HCT116 (cell line): ENCODE measurements around the gene GIT2. TPM values are rescaled to one million over a fixed set of nuclear protein-coding genes. Genes with fewer than 3 reads are reported as not detected.

Experiments
- ATAC-seq: fragments of 200-7000 bp; cut with Tn5 transposase; 2 replicates; pipeline ENCODE4 v1.9.1; 2020; ENCODE audit warnings: mild to moderate bottlenecking, moderate library complexity
- BruUV-seq: library from RNA; stranded (reverse); fragments of 400-500 nt; replicated peaks from 2 replicates; lab custom pipeline; 2021; lab: Mats Ljungman, UMichigan
- CTCF ChIA-PET: fragments of 300-600 bp; sonication (Branson Sonifier 250); formaldehyde crosslinking; loops from one replicate; lab custom pipeline; 2021; ENCODE audit warnings: antibody characterized with exemption; lab: Charles Lee
- POLR2A ChIA-PET: fragments of 300-600, 350-600 bp; sonication (Branson Sonifier 250); formaldehyde crosslinking; loops from one replicate; lab custom pipeline; 2021; ENCODE audit warnings: antibody characterized with exemption; lab: Charles Lee
- RAD21 ChIA-PET, 2 experiments: fragments of 300-600 bp; sonication (Branson Sonifier 250); formaldehyde crosslinking; loops; one replicate each; lab custom pipeline; 2023; ENCODE audit warnings: low total read pairs in 2 of 2; ENCODE audit not compliant: uncharacterized antibody in 2 of 2, unreplicated experiment in 2 of 2, low non-redundant PET in 1 of 2; lab: Charles Lee
- DNase-seq: peaks from one replicate; pipeline ENCODE4 v3.0.0-alpha.2; 2010; ENCODE audit warnings: low read depth, low spot score
- H2AFZ ChIP-seq: fragments of 200-600 bp; shearing (Covaris generic), sonication (generic); 2 replicates; pipeline ENCODE4 v1.6.1; 2017; ENCODE audit warnings: low read depth, mixed run types, mixed read lengths, antibody characterized with exemption, low read length; ENCODE audit not compliant: poor library complexity, severe bottlenecking
- H3K27ac ChIP-seq: 2 replicates; pipeline ENCODE4 v1.5.1; 2012; ENCODE audit warnings: low read depth, low read length
- H3K27me3 ChIP-seq: fragments of 200-600 bp; sonication (generic); 2 replicates; pipeline ENCODE4 v1.6.1; 2016; ENCODE audit warnings: mixed run types, low read length, mixed read lengths; ENCODE audit not compliant: insufficient read depth
- H3K36me3 ChIP-seq, 2 experiments: fragments of 200-500 bp in 1 of 2; fragments of 200-600 bp in 1 of 2; sonication (Bioruptor generic) in 1 of 2; sonication (generic) in 1 of 2; 2 replicates each; pipeline versions ENCODE4 v1.5.1 to v1.6.1; 2014 to 2016; ENCODE audit warnings: low read length in 2 of 2, inconsistent platforms in 1 of 2, mixed read lengths in 1 of 2, mixed run types in 1 of 2; ENCODE audit not compliant: insufficient read depth in 2 of 2, control insufficient read depth in 1 of 2
- H3K4me1 ChIP-seq, 2 experiments: fragments of 200-600 bp in 1 of 2; sonication (generic) in 1 of 2; 2 replicates each; pipeline versions ENCODE4 v1.5.1 to v1.6.1; 2012 to 2017; ENCODE audit warnings: low read length in 2 of 2, inconsistent platforms in 1 of 2, mild to moderate bottlenecking in 1 of 2, mixed read lengths in 1 of 2, mixed run types in 1 of 2, moderate library complexity in 1 of 2; ENCODE audit not compliant: insufficient read depth in 2 of 2, control insufficient read depth in 1 of 2
- H3K4me2 ChIP-seq: fragments of 200-600 bp; sonication (generic); 2 replicates; pipeline ENCODE4 v1.6.1; 2017; ENCODE audit warnings: mixed run types, low read length, mixed read lengths
- H3K4me3 ChIP-seq, 2 experiments: fragments of 200-600 bp in 1 of 2; sonication (generic) in 1 of 2; replicated peaks in 1 of 2; 2 replicates each; pipeline ENCODE4 v1.5.1; 2011 to 2016; ENCODE audit warnings: low read length in 2 of 2, control low read depth in 1 of 2, low read depth in 1 of 2, mild to moderate bottlenecking in 1 of 2, mixed read lengths in 1 of 2, mixed run types in 1 of 2
- H3K79me2 ChIP-seq: fragments of 200-600 bp; sonication (generic); 2 replicates; pipeline ENCODE4 v1.6.1; 2017; ENCODE audit warnings: mild to moderate bottlenecking, mixed run types, low read length, moderate library complexity, mixed read lengths; ENCODE audit not compliant: insufficient read depth
- H3K9ac ChIP-seq: fragments of 200-600 bp; sonication (generic); 2 replicates; pipeline ENCODE4 v1.6.1; 2016; ENCODE audit warnings: low read length, mixed read lengths
- H3K9me2 ChIP-seq: fragments of 200-600 bp; sonication (generic), shearing (Covaris generic); 2 replicates; pipeline ENCODE4 v1.6.1; 2017; ENCODE audit warnings: mixed run types, mild to moderate bottlenecking, moderate library complexity; ENCODE audit not compliant: insufficient read depth
- H3K9me3 ChIP-seq, 2 experiments: fragments of 200-500 bp in 1 of 2; fragments of 200-600 bp in 1 of 2; sonication (Bioruptor generic) in 1 of 2; sonication (generic) in 1 of 2; 2 replicates each; pipeline ENCODE4 v1.6.1; 2014 to 2017; ENCODE audit warnings: low read length in 2 of 2, mixed read lengths in 2 of 2, inconsistent platforms in 1 of 2, low read depth in 1 of 2, mild to moderate bottlenecking in 1 of 2, mixed run types in 1 of 2, moderate library complexity in 1 of 2; ENCODE audit not compliant: control insufficient read depth in 1 of 2, insufficient read depth in 1 of 2
- H4K20me1 ChIP-seq: fragments of 200-600 bp; sonication (generic), shearing (Covaris generic); 2 replicates; pipeline ENCODE4 v1.6.1; 2017; ENCODE audit warnings: mixed run types, mild to moderate bottlenecking, moderate library complexity; ENCODE audit not compliant: insufficient read depth
- ATF3 ChIP-seq: IDR thresholded peaks from 2 replicates; pipeline ENCODE4 v1.6.1; 2012
- CEBPB ChIP-seq: IDR thresholded peaks from 2 replicates; pipeline ENCODE4 v1.6.1; 2012; ENCODE audit warnings: low read depth
- ELF1 ChIP-seq: IDR thresholded peaks from 2 replicates; pipeline ENCODE4 v1.6.1; 2012; ENCODE audit warnings: low read depth, borderline replicate concordance
- EZH2phosphoT487 ChIP-seq: fragments of 200-600 bp; IDR thresholded peaks from 2 replicates; pipeline ENCODE4 v1.6.1; 2018; ENCODE audit warnings: antibody characterized with exemption, borderline replicate concordance
- FOSL1 ChIP-seq: IDR thresholded peaks from 2 replicates; pipeline ENCODE4 v1.6.1; 2012; ENCODE audit warnings: low read depth
- MAX ChIP-seq: IDR thresholded peaks from 2 replicates; pipeline ENCODE4 v1.6.1; 2012
- POLR2A ChIP-seq: IDR thresholded peaks from 2 replicates; pipeline ENCODE4 v1.7.0; 2011; ENCODE audit warnings: borderline replicate concordance; ENCODE audit not compliant: insufficient read depth, insufficient read length; ENCODE audit errors: extremely low read depth
- POLR2AphosphoS5 ChIP-seq: IDR thresholded peaks from 2 replicates; pipeline ENCODE4 v1.6.1; 2011; ENCODE audit warnings: mild to moderate bottlenecking, low read depth, low read length, moderate library complexity
- RAD21 ChIP-seq: IDR thresholded peaks from 2 replicates; pipeline ENCODE4 v1.6.1; 2012; ENCODE audit warnings: low read depth, mild to moderate bottlenecking
- SIN3A ChIP-seq: IDR thresholded peaks from 2 replicates; pipeline ENCODE4 v1.6.1; 2012; ENCODE audit warnings: low read depth
- SP1 ChIP-seq: IDR thresholded peaks from 2 replicates; pipeline ENCODE4 v1.6.1; 2012; ENCODE audit warnings: low read depth
- SRF ChIP-seq: IDR thresholded peaks from 2 replicates; pipeline ENCODE4 v1.6.1; 2012; ENCODE audit warnings: low read depth
- TCF7L2 ChIP-seq: IDR thresholded peaks from 2 replicates; pipeline ENCODE4 v1.7.0; 2011; ENCODE audit warnings: borderline replicate concordance, inconsistent platforms; ENCODE audit not compliant: insufficient read depth, insufficient read length; ENCODE audit errors: extremely low read depth
- ZNF274 ChIP-seq: fragments of 200-500 bp; sonication (Bioruptor generic); IDR thresholded peaks from 2 replicates; pipeline ENCODE4 v1.6.1; 2014; ENCODE audit warnings: mild to moderate bottlenecking, low read depth, low read length, inconsistent platforms
- intact Hi-C: fragments of 100-400 bp; cut with micrococcal nuclease; formaldehyde crosslinking; loops from 2 replicates; pipeline ENCODE4 v1.10.0; 2022
- total RNA-seq: library from RNA; stranded (reverse); gene quantifications from one replicate; pipeline ENCODE4 v1.2.1, GENCODE V29; 2021; ENCODE audit not compliant: unreplicated experiment
- TF ChIP-seq, protein P1 (sequence below): IDR thresholded peaks from 2 replicates; pipeline ENCODE4 v1.6.1; 2011; ENCODE audit warnings: mild to moderate bottlenecking, low read length, moderate library complexity; ENCODE audit not compliant: insufficient replicate concordance; ENCODE audit errors: extremely low read depth

GIT2 gene
- total RNA-seq, 1 experiment from 2014 or later = 21.5 TPM

DNA sequence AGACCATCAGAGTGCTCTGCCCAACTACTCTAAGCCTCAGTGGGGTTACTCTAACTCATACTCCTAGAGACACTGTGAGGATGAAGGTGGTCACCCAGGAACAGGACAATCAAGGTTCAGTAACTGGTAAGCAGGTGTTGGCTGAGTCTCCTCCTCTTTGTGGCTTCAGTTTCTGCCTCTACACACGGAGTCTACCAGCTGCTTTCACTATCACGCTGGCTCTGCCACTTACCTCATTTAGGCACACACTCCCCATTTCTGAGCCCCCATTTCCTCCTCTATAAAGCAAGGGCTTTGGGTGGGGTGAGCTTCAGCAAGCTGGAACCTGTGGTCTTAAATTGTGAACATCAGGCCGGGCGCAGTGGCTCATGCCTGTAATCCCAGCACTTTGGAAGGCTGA lies 103.4 kb downstream of the GIT2 start:
- H3K4me1 ChIP-seq = peaks cover 6 to 18% of the 10 kb centered on the region in 2 experiments; a peak in 3 of 4 replicates
- TF ChIP-seq EZH2phosphoT487 = no peak
- TF ChIP-seq CEBPB = no peak
- TF ChIP-seq SRF = no peak
- no peak for TF ChIP-seq FOSL1
- no peak for TF ChIP-seq ELF1
- no peak for TF ChIP-seq TCF7L2
- TF ChIP-seq POLR2AphosphoS5 = no peak
- TF ChIP-seq ZNF274 = no peak
- TF ChIP-seq POLR2A = no peak
- TF ChIP-seq SIN3A = no peak
- no peak for TF ChIP-seq MAX
- TF ChIP-seq RAD21 = no peak
- TF ChIP-seq ATF3 = no peak
- no peak for TF ChIP-seq SP1
- TF ChIP-seq, protein P1, sequence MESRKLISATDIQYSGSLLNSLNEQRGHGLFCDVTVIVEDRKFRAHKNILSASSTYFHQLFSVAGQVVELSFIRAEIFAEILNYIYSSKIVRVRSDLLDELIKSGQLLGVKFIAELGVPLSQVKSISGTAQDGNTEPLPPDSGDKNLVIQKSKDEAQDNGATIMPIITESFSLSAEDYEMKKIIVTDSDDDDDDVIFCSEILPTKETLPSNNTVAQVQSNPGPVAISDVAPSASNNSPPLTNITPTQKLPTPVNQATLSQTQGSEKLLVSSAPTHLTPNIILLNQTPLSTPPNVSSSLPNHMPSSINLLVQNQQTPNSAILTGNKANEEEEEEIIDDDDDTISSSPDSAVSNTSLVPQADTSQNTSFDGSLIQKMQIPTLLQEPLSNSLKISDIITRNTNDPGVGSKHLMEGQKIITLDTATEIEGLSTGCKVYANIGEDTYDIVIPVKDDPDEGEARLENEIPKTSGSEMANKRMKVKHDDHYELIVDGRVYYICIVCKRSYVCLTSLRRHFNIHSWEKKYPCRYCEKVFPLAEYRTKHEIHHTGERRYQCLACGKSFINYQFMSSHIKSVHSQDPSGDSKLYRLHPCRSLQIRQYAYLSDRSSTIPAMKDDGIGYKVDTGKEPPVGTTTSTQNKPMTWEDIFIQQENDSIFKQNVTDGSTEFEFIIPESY = no peak
- TF ChIP-seq, all 23 proteins: peak for 0
- Histone ChIP-seq H3K27me3 (no peaks in the 10 kb centered on the region), H3K4me2 (no peak overlapping the region), H3K9me3 (no peaks in the 10 kb centered on the region), H3K4me3 (no peak overlapping the region), H3K9me2 (no peaks in the 10 kb centered on the region), H3K79me2 (no peaks in the 10 kb centered on the region), H2AFZ (no peak overlapping the region), H3K27ac (no peak overlapping the region), H4K20me1 (no peaks in the 10 kb centered on the region), H3K36me3 (no peaks in the 10 kb centered on the region), H3K9ac (no peak overlapping the region)
- DNase-seq (no peak), ATAC-seq (no peak)
- ChIA-PET RAD21 (no interaction called here), POLR2A (no interaction called here), CTCF (no interaction called here)
- intact Hi-C loops = no loop called here
- BruUV-seq = no TSS peak
